GM18502 (cell line): ENCODE results near the gene SEPTIN3.
"Not testable (repeated sequence)": the region's sequence is repeated elsewhere in the genome, so short reads cannot be mapped to it uniquely, and the experiment has no call there.

Experiments used
- ATAC-seq: cut with Tn5 transposase; IDR thresholded peaks from one replicate; pipeline ENCODE4 v1.9.1; 2021; ENCODE audit warnings: mild to moderate bottlenecking; ENCODE audit not compliant: unreplicated experiment, poor library complexity

The SEPTIN3 gene

DNA sequence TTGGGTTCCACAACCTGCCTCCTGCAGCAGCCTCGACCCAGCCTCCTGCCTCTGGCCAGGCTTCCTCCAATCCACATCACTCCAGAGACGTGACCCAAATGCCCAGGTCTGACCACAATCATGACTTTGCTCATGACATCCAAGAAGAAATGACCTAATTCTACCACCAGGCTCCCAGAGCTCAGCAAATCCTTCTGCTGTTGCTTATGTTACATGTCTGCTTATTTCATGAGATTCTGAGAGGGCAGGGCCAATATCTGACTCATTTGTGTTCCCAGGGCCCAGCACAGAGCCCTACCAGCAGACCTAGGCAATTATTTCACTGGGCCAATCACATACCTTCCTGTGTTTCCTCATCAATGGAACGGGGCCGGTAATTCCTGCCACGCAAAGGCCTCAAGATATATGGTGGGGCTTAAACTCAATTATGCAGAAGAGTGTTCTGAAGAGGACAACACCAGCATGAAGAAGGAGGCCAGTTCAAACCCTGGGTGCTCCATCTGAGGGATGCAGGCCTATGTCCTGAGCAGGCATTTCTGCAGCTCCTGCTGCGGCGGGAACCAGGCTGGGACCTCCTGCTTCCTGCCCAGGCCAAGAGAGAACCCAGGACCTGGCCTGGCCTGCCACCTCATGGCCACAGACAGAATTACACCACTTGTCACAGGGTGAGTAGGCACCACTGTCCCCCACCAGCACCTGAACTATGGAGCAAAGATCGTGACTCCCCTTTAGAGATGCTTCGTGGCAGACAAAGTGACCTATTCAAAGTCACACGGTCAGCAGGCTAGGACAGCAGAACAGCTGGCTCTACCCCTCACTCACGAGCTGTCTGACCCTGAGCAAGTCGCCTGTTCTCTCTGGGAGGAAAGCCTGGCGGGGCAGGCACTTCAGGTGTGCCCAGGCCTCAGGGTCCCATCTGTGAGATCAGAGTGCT, 28.1 kb upstream of the SEPTIN3 start:
- ATAC-seq: peak; percentile 45

DNA sequence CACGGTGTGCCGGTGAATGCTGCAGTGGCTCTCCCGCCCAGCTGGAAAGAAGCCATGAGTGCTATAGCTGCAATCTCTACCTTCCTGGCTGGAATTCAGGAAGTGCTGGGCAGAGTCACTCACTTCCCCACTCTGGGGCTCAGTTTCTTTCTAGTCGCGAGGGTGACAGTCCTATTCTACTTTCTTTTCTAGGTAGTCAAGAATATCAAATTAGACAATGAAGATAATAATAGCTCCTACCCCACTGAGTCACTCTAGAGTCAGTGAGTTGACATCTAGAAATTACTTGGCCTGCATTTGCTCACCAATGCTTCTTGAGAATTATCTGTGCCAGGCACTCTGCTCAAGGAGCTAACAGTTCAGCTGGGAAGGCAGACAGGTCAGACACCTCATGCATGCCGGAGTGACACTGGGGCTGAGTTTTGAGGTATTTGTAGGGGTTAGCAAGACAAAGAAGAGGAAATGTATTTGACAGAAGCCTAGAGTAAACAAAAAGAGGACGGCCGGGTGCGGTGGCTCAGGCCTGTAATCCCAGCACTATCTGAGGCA, 25.5 kb upstream of the SEPTIN3 start:
- ATAC-seq: no peak

DNA sequence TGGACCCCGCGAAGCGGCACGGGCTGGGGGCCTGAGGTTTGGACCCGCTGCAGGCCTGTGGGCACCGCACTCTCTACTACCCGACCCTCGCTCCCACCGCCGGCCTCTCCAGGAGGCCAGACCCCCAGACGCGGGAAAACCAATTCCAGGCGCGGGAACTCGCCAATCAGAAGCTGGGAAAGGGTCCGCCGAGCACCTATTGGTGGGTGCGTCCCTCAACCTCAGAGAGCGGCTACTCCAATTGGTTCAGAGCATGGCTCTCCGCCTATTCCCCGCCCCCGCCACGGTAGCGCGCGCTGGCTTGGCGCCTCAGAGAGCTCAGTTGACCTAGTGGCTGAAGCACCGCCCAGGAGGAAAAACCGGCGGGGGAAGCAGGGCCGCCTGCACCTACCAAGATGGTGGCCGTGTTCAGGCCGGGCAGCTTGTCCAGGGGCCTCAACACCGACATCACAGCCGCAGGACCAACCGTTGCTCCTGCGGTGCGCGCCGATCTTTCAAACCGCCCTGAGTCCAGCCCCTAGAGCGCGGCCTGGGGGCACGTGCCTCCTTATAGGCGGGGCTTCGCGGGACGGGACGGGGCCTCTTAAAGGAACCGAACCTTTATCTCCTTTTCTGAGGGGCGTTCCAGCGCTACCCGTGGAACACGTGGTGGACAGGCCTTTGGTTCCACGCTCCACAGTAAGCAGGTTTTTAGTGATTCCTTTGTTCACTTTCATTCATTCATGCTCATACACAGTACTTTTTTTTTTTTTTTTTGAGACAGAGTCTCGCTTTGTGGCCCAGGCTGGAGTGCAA, 22.4 kb upstream of the SEPTIN3 start, which contains the start of gene CENPM:
Gene CENPM (minus strand): TSS at position 524 of the 795 bp plus-strand sequence. CDS start 76 bp downstream, at position 448.
- ATAC-seq: peak; percentile 82

DNA sequence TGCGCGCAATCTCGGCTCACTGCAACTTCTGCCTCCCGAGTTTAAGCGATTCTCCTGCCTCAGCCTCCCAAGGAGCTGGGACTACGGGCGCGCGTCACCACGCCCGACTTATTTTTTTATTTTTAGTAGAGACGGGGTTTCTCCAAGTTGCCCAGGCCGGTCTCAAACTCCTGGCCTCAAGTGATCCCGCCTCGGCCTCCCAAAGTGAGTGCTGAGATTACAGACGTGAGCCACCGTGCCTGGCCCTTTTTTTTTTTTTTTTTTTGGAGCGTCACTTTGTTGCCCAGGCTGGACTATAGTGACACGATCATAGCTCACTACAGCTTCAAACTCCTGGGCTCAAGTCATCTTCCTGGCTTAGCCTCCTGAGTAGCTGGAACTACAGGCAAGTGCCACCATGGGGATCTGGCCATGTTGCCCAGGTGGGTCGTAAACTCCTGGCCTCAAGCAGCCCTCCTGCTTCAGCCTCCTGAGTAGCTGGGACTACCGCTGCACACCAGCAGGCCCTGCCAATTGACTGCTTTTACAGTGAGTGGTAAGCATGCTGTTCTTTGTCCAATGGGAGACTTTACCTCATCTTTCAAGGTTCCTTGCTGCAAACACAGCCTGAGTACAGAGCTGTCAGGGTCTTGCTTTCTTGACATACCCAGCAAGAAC, 21.7 kb upstream of the SEPTIN3 start:
- ATAC-seq: no peak

DNA sequence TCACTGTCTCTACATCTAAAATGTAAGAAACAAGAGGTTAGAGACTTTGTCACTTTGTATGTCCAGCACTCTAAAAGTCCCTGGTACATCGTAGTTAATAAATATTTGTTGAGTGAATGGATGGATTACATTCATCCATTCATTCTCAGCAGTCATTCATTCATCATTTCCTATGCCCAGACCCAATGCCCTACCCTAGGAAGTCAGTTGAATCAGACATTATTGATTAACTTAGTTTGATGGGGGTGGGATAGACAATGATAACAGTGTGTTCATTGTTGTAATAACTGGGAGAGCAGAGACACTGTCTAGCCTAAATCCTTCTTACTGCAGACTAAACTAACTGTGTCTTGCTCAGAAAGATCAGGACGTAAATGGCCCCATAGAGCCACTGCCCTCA, 21.1 kb upstream of the SEPTIN3 start:
- no peak for ATAC-seq

DNA sequence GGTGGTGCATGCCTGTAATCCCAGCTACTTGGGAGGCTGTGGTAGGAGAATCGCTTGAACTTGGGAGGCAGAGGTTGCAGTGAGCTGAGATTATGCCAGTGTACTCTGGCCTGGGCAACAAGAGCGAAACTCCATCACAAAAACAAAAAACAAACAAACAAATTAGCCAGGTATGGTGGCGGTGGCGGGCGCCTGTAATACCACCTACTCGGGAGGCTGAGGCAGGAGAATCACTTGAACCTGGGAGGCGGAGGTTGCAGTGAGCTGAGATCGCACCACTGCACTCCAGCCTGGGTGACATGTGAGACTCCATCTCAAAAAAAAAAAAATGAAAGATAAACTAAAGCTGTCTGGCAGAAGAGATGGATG, 20.3 kb upstream of the SEPTIN3 start:
- ATAC-seq: not testable (repeated sequence)

DNA sequence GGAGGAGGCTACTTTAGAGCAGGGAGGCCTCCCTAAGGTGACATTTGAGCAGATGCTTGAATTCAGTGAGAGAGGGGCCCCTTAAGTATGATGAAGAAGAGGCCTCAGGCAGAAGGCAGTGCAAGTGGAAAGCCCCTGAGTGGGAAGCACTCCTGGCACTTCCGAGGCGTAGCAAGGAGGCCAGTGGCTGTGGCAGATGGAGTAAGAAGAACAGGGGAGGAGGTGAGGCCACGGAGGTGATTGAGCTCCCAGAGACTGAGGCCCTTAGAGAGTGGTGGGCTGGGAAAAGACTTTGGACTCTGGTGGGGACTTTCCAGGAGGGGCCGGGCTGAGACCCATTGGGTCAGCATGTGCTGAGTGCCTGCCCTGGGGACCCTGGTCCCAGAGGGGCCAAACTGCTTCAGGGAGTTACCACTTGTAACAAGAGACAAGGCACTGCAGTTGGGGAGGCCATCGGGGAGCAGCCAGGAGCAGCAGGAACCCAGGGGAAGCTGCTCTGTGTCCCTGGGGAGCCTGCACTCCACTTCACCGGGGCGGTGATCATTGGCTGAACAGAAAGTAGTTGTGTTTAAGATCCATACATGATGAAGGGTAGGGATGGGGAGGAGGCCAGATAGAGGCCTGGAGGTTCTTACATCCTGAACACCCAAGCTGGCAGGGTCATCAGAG, 19.8 kb upstream of the SEPTIN3 start:
- ATAC-seq: no peak

DNA sequence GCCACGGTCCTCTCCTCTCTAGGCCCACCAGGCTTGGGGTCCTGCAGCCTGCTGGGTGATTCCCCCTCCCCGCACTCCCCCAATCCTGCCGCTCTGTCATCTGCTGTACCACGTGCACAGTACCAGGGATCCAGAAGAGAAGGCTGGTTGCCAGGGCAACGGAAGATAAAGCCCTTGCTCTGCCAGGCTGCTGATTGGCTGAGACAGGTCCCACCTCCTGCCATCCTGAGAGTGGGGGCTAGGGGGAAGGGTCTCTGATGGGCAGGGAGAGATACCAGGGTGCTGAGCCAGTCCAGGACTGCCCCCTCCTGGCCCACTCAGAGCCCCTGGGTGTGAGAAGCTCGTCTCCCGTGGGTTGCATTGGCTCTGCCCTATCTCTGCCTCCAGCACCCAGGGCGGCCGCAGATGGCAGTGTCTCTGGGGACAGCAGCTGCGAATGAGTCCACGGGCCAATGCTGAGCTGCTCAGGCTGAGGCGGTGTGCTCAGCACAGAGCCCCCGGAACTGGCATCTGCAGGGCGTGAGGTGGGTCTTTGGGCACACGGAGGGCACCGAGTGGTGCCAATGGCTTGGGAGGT, 17.3 kb upstream of the SEPTIN3 start, which contains the start of gene SMIM45:
Gene SMIM45 (plus strand): TSS at position 253 of the 577 bp plus-strand sequence.
- no peak for ATAC-seq

DNA sequence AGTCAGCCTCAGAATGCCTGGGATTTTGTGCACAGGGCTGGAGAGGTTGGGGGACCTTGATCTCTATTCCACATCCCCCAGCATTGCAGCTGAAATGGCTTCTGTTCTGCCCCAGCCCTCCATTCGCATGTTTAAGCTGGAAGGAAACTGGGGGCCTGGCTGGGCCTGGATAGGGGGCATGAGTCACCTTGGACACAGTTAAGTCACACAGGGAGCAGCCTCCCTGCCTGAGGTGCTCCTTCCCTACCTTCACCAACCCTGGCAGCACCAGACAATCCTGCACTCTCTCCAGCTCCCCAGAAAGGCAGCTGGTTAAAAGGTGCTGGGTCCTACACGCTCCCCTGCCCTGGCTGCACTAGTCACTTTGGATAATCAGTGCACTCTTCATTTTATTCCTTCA, 16.5 kb upstream of the SEPTIN3 start:
- no peak for ATAC-seq

DNA sequence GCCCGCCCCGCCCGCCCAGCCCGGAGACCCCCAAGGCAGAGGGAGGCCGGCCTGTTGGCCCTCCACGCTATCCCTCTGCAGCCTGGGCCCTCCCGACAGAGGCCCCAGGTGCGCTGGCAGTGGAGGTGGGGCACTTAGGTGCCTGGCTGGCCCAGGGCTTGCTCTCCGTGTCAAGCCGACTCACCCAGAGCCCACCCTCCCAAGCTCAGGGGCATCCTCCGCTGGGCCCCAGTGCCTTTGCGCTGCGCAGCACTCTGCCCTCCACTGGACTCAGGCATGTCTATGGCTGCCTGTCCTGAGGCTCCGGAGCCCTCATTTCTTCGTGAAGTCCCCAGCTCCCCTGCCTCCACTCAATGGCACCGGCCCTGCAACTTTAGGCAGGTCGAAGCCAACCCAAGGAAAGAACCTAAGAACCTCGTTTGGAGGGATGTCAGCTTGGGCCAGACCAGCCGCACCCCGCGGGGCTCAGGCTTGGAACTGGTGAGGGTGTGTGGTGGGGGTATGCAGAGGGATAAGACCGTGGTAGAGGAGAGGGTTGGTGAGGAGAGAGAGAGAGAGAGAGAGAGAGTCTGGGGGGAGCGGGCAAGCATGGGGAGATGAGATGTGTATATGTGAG, 11.2 kb upstream of the SEPTIN3 start:
- no peak for ATAC-seq

DNA sequence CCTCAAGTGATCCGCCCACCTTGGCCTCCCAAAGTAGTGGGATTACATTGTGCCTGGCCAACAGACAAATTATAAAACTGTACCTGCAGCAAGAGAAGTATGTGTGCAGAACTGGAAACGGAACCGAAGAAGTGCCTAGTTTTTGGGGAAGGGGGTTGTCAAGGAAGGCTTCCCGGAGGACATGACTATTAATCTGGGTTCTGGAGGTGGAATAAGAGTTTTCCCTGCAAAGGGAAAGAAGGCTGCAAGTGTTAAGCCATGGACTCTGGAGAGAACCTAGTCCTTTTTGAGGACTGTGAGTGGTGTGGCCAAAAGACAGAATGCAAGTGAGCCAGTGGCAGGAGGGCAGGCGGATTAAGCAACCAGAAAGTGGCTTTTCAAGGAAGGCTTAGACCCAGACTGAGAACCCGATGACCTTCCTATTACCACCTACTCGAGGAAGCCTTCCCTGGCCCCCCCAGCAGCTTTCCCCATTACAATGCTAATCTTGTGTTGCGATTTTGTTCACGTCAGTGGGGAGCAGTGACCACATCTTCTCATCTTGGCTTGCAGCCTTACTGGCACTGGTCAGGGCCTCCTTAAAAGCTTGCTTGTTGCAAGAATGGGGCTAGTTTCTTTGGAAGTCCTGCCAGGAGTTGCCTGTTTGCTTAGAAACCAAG, 5.7 kb upstream of the SEPTIN3 start:
- no peak for ATAC-seq

DNA sequence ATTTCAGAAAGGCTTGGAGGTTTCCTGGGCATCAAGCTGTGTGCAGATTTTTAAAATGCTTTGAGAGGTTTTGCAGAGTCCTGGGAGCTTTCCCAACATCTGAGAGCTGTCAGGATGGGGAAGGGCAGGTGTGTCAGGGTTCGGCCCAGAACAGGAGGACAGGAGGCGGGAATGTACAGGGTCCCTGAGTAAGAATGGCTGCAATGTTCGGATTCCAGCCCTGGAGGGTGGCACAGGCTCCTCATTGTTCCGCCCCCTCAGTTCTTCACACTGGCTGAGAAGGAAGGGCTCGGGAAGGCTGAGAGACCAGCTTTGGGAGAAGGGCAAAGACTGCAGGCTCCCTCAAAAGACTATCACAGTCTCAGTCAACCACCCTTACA, 5.1 kb upstream of the SEPTIN3 start:
- no peak for ATAC-seq

DNA sequence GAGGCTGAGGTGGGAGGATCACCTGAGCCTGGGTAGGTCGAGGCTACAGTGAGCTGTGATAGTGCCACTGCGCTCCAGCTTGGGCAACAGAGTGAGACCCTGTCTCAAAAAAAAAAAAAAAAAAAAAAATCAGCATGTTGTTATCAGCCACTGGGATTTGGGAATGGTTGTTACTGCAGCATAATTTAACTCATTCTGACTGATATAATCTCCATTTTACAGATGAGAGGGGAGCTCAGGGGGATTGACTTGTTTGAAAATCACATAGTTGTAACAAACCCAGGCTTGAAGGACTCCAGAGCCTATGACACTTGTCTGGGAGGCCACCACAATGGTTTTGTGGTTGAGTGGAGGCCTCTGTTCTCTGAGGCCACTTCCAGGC, 3.0 kb upstream of the SEPTIN3 start:
- ATAC-seq: no peak

DNA sequence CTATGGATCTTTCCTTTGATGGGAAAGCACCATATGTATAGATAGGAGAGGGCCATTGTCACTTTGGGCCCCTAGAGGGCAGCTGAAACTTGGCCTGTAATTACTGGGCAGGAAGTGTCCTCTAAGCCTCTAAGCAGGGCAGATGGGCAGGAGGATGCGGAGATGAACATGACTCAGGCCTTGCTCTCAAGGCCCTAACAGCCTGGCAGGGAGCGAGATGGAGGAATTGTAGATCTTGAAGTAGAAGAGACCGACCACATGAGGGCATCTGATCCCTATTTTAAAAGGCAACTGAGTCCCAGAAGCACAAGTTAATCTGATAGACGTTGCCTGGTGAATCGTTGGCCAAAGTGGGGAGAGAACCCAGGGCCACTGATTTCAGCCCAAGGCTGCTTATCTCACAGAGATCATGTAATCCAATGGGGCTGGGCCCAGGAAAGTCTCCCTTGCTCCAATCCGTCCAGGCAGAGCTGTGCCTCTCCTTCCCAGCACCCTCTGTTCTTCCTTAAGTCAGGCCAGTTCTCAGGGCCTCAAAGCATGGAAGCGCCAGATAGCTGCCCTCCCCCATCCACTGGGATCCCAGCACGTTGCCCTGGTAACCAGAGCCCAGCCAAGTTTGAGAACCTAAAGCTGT, 2.5 kb upstream of the SEPTIN3 start:
- ATAC-seq: no peak

DNA sequence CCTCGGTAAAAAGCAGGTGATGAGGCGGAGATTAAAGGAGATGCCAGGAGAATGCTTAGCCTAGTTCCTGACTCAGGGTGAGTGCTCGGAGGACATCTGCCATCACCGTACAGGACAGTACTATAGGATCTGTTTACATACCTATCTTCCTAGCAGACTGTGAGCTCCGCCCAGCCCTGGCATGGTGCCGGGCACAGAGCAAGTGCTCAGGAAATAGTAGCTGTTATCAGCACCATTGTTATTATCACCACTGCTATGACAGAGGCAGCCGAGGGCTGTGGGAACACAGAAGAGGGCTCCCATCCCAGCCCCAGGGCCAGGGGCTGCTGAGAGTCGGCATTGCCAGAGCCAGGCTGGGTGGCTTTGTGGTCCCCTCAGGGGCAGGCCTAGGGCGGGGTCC, 642 bp upstream of the SEPTIN3 start:
- no peak for ATAC-seq

DNA sequence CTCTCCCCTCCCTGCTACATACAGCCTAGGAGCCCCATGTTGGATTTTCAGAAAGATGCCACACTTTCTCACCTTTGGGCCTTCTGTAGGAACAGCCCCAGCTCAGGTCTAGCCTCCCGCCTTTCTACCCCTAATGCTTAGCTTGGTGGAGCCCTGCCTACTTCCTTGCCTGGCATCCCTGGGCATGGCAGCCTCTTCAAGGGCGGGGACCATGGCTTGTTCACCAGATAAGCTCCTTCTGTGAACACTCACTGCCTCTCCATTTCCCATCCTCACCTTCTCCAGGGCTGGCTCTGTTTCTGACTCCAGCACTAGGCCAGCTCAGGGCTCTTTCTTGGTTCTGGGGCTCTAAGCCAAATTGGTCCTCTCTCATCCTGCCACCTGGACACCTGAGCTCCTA, 1.4 kb downstream of the SEPTIN3 start:
- ATAC-seq: no peak

DNA sequence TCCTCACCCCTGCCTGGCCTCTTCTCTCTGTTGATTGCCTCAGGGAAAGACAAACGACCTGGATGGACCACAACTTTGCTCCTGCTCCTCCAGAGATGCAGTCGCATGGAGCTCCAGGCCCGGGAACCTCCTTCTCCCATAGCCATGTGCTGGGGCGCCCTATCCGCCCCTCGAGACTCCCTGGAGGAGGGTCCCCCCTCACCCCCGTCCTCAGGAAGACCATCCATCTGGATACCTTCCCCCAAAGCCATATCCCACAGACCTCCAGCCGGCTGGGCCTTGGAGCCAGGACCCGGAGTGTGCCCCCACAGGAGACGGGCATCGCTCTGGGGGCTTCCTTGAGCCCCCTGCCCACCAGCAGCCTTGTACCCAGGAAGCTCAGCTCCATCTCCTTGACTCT, 2.2 kb downstream of the SEPTIN3 start:
- ATAC-seq: no peak

DNA sequence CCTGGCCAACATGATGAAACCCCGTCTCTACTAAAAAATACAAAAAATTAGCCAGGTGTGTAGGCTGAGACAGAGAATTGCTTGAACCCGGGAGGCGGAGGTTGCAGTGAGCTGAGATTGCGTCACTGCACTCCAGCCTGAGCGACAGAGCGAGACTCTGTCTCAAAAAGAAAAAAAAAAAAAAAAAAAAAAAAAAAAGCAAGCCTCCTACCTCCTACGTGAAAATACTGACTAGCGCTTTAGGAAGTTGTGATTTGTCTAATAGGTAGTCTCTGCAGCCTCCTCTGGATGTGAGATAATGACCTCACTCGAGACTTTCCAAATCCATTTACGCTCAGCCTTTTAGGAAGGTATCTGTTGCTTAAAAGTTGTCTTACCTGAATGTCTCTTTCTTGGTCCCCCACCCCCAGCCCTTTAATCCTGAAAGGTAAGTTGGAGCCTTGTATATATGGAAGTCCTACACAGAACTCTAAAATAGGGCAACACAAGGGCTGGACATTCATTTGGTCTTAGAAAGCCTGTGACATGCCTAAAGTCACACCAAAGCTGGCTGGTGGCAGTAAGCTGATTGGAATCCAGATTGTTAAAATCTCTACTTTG, 5.5 kb downstream of the SEPTIN3 start:
- no peak for ATAC-seq
